Measurements from ENCODE around the gene ERRFI1. TPM values are rescaled to one million over a fixed set of nuclear protein-coding genes. Genes with fewer than 3 reads are reported as not detected.
A peak's percentile ranks its signal among the peaks of the same experiment; 100 is the strongest.

ERRFI1 gene
- total RNA-seq, 4 donors from 2014 or later, result 308 to 587 (median 435) TPM

DNA sequence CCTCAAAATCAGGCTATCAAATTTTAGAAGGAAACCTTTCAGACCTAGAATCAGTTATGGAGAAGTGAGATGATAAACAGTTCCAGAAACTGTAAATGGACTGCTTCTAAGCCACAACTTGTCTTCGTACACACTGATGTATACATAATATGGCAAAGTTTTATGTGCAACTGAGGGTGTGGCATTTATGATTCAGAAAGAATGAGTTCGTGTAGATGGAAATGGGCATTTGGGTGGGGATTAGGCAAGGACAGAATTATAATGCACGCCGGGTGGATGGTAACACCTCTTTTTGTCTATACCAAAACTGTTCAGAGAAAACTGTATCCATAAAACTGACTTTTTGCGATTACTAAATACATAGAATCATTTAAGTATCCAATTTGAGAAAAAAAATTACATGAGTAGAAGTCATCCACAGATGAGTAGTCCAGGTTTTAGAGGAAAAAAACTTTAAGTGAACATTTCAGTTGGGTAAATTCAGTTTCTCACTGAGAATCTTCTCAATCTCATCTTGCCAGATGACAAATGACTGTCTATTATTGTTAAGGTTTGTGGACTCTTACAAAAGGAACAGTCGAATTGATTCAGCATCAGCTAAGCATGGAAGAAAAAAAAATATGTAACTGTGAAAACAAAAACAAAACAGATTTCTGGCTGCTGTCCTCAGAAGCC lies 22.5 kb downstream of the ERRFI1 start:
- Histone ChIP-seq H3K36me3 (peaks cover 0 to 4% (median under 1%) of the 10 kb centered on the region in 4 donors), H3K27ac (replicated peaks in 1 of 4) (peak overlapping the region; percentile 81 to 89 (median 86)), H3K9me3 (no peaks in the 10 kb centered on the region), H3K27me3 (no peaks in the 10 kb centered on the region), H3K4me3 (no peak overlapping the region), H3K4me1 (peaks cover 28 to 55% (median 53%) of the 10 kb centered on the region in 4 donors)
- TF ChIP-seq POLR2A (IDR thresholded peaks at IDR 0.05; ENCODE audit: low read depth) (no peak), EP300 (IDR thresholded peaks at IDR 0.05) (no peak), POLR2AphosphoS5 (IDR thresholded peaks at IDR 0.05) (no peak)
- TF ChIP-seq, protein P1, sequence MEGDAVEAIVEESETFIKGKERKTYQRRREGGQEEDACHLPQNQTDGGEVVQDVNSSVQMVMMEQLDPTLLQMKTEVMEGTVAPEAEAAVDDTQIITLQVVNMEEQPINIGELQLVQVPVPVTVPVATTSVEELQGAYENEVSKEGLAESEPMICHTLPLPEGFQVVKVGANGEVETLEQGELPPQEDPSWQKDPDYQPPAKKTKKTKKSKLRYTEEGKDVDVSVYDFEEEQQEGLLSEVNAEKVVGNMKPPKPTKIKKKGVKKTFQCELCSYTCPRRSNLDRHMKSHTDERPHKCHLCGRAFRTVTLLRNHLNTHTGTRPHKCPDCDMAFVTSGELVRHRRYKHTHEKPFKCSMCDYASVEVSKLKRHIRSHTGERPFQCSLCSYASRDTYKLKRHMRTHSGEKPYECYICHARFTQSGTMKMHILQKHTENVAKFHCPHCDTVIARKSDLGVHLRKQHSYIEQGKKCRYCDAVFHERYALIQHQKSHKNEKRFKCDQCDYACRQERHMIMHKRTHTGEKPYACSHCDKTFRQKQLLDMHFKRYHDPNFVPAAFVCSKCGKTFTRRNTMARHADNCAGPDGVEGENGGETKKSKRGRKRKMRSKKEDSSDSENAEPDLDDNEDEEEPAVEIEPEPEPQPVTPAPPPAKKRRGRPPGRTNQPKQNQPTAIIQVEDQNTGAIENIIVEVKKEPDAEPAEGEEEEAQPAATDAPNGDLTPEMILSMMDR (IDR thresholded peaks at IDR 0.05), result no peak
- WGBS, result 90% methylated on average over 6 of the region's 6 CpGs
- intact Hi-C loops (cut with DNase I), result no loop called here
- DNase-seq (ENCODE audit: extremely low spot score), result no peak

DNA sequence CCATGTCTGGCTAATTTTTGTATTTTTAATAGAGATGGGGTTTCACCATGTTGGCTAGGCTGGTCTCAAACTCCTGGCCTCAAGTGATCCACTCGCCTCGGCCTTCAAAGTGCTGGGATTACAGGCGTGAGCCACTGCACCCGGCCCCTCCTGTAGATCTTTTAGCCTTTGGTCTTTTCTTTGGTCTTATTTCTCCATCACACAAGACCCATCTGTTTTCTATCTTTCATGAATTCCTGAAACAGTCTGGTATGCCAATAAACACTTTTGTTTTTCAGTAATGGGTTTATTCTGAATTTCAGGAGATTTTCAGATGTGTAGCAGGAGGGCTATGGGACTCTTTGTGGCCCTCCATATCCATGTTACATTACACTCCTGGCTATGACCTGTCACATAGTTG lies 23.2 kb downstream of the ERRFI1 start:
- Histone ChIP-seq H3K9me3 (no peaks in the 10 kb centered on the region), H3K4me1 (peaks cover 28 to 50% (median 47%) of the 10 kb centered on the region in 4 donors), H3K4me3 (no peak overlapping the region), H3K27me3 (no peaks in the 10 kb centered on the region), H3K36me3 (no peaks in the 10 kb centered on the region), H3K27ac (replicated peaks in 1 of 4) (peak overlapping the region; percentile 81 to 89 (median 86))
- intact Hi-C loops (cut with DNase I), result no loop called here
- TF ChIP-seq POLR2A (IDR thresholded peaks at IDR 0.05; ENCODE audit: low read depth), result no peak
- TF ChIP-seq, protein P1 (IDR thresholded peaks at IDR 0.05), result no peak
- no peak for TF ChIP-seq POLR2AphosphoS5 (IDR thresholded peaks at IDR 0.05)
- no peak for TF ChIP-seq EP300 (IDR thresholded peaks at IDR 0.05)
- no peak for DNase-seq (ENCODE audit: extremely low spot score)
- 84% methylated on average over 4 of the region's 4 CpGs for WGBS

DNA sequence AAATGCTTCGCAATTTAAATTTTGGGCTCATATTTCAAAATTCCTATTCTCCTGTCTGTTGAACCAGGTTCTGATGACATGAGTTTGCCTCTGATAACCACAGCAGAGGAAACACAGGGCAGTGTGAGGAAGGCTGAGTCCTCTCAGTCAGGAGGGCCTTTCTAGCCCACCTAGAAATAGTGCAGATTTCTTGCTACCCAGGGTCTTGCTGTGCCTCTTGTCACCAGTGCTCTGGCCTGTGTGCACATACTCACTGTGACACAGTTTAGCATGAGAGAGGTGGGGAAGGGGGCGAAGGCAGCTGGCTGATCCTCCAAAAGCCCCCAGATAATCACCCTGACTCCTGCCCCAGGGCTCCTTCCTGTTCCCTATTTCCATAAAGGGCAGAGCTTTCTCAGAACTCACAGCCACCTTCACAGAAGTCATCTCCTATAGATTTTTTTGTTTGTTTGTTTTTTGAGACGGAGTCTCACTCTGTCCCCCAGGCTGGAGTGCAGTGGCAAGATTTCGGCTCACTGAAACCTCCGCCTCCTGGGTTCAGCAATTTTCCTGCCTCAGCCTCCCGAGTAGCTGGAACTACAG lies 23.7 kb downstream of the ERRFI1 start:
- Histone ChIP-seq H3K9me3 (no peaks in the 10 kb centered on the region), H3K27me3 (no peaks in the 10 kb centered on the region), H3K27ac (replicated peaks in 1 of 4) (peak overlapping the region; percentile 81 to 89 (median 86)), H3K4me3 (no peak overlapping the region), H3K4me1 (peaks cover 28 to 46% (median 43%) of the 10 kb centered on the region in 4 donors), H3K36me3 (no peaks in the 10 kb centered on the region)
- intact Hi-C loops (cut with DNase I), result no loop called here
- TF ChIP-seq EP300 (IDR thresholded peaks at IDR 0.05) (no peak), POLR2AphosphoS5 (IDR thresholded peaks at IDR 0.05) (no peak), POLR2A (IDR thresholded peaks at IDR 0.05; ENCODE audit: low read depth) (no peak)
- TF ChIP-seq, protein P1 (IDR thresholded peaks at IDR 0.05), result no peak
- DNase-seq (ENCODE audit: extremely low spot score), result no peak
- WGBS, result 90% methylated on average over 6 of the region's 6 CpGs

DNA sequence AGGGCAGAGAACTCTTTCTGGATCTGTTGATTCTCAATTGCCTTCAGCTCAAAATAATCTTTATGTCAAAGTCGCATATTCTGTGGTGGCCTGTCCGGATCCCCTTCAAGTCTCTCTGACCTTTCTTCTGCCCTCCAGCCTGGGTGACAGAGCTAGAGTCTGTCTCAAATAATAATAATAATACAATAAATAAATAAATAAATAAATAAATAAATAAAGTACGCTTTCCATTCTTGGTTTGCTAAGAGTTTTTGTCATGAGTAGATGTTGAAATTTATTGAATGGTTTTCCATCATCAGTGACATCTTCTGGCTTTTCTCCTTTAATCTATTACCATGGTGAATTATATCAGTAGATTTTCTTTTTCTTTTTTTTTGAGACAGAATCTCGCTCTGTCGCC lies 30.7 kb downstream of the ERRFI1 start:
- intact Hi-C loops (cut with DNase I), result no loop called here
- Histone ChIP-seq H3K4me1 (no peaks in the 10 kb centered on the region), H3K27ac (replicated peaks in 1 of 4) (no peak overlapping the region), H3K27me3 (no peaks in the 10 kb centered on the region), H3K36me3 (peaks cover 0 to 5% (median 0%) of the 10 kb centered on the region in 4 donors), H3K4me3 (no peak overlapping the region), H3K9me3 (no peaks in the 10 kb centered on the region)
- WGBS, result 97% methylated on average over 5 of the region's 5 CpGs
- no peak for DNase-seq (ENCODE audit: extremely low spot score)
- no peak for TF ChIP-seq POLR2A (IDR thresholded peaks at IDR 0.05; ENCODE audit: low read depth)
- TF ChIP-seq, protein P1 (IDR thresholded peaks at IDR 0.05), result no peak

All from esophagus muscularis mucosa (tissue), 4 donors.